Esophagus muscularis mucosa (tissue), 4 donors: Measurements from ENCODE around the gene MBTPS1. TPM values are rescaled to one million over a fixed set of nuclear protein-coding genes. Genes with fewer than 3 reads are reported as not detected.

Experiments
- DNase-seq: peaks from one replicate; pipeline ENCODE4 v3.0.0-alpha.2; 2017; ENCODE audit errors: extremely low spot score
- H3K27ac ChIP-seq, 4 donors: fragments of 200-600 bp; sonication (generic); replicated peaks in 1 of 4; 1 replicate in 3 of 4; 2 replicates in 1 of 4; pipeline ENCODE4 v1.5.1; 2016 to 2019; ENCODE audit warnings: mild to moderate bottlenecking in 1 of 4
- H3K27me3 ChIP-seq, 4 donors: fragments of 200-600 bp; sonication (generic); one replicate each; pipeline versions ENCODE4 v1.5.1 to v1.6.0; 2016 to 2019
- H3K36me3 ChIP-seq, 4 donors: fragments of 200-600 bp; sonication (generic); one replicate each; pipeline ENCODE4 v1.5.1; 2016 to 2019
- H3K4me1 ChIP-seq, 4 donors: fragments of 200-600 bp; sonication (generic); one replicate each; pipeline ENCODE4 v1.5.1; 2016 to 2019
- H3K4me3 ChIP-seq, 4 donors: fragments of 200-600 bp; sonication (generic); 1 replicate in 2 of 4; 2 replicates in 2 of 4; pipeline ENCODE4 v1.5.1; 2016 to 2019; ENCODE audit warnings: mild to moderate bottlenecking in 4 of 4, moderate library complexity in 1 of 4
- H3K9me3 ChIP-seq, 4 donors: fragments of 200-600 bp; sonication (generic); 1 replicate in 3 of 4; 2 replicates in 1 of 4; pipeline ENCODE4 v1.5.1; 2016 to 2019
- EP300 ChIP-seq: sonication (generic); formaldehyde crosslinking; IDR thresholded peaks from one replicate; pipeline ENCODE4 v1.6.1; 2017; ENCODE audit warnings: antibody characterized with exemption
- POLR2A ChIP-seq: fragments of 450-650 bp; IDR thresholded peaks from one replicate; pipeline ENCODE4 v1.6.1; 2017; ENCODE audit warnings: antibody characterized with exemption, moderate library complexity, mild to moderate bottlenecking, low read depth
- POLR2AphosphoS5 ChIP-seq, 2 donors: sonication (generic); formaldehyde crosslinking; IDR thresholded peaks; one replicate each; pipeline ENCODE4 v1.6.1; 2017; ENCODE audit warnings: antibody characterized with exemption in 2 of 2
- WGBS: methylation state at CpG from one replicate; pipeline ENCODE4 v1.1.5; 2018; 5-methylcytosine and 5-hydroxymethylcytosine counted together
- intact Hi-C: fragments of 100-400 bp; cut with DNase I; formaldehyde crosslinking; loops from one replicate; pipeline ENCODE4 v1.15.1; 2023
- total RNA-seq, 4 donors: library from RNA; depleted of rRNA; stranded (reverse); fragments of >200 nt; gene quantifications; one replicate each; pipeline versions ENCODE4 v1.1.0 to v1.2.1, GENCODE V29; 2016
- TF ChIP-seq, protein P1 (sequence below), 3 experiments: fragments of 200-600 bp in 2 of 3; fragments of 450-650 bp in 1 of 3; sonication (generic) in 2 of 3; IDR thresholded peaks; one replicate each; pipeline ENCODE4 v1.5.1; 2017 to 2019; ENCODE audit warnings: antibody characterized with exemption in 3 of 3, mild to moderate bottlenecking in 2 of 3, moderate library complexity in 1 of 3

Gene MBTPS1
- total RNA-seq, 4 donors from 2014 or later = 72.4 to 86.6 (median 82.6) TPM

DNA sequence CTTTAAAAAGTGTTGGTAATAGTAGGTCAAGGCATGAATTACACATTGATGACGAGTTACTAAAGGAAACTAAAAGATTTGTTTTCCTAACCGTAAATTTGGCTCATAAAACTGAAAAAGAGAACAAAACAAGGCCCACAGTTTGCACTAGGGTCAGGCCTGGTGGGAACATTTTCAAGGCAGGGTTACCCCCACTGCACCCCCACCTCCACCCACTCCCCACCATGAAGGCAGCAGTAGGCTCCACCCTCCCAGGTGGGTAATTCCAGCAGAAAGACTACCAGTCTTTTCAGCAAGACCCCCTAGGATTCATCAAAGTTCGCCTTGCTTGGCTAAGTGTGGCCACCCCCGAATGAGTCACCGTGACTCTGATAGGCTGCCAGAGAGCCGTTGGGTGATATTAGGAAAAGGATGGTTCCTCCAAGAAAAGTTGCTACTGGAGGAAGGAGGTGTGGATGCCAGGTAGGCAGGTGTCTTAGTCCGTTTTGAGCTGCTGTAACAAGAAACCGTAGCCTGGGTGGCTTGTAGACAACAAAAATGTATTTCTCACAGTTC lies 37.0 kb upstream of the MBTPS1 start:
- 67% methylated on average over 8 of the region's 8 CpGs for WGBS

DNA sequence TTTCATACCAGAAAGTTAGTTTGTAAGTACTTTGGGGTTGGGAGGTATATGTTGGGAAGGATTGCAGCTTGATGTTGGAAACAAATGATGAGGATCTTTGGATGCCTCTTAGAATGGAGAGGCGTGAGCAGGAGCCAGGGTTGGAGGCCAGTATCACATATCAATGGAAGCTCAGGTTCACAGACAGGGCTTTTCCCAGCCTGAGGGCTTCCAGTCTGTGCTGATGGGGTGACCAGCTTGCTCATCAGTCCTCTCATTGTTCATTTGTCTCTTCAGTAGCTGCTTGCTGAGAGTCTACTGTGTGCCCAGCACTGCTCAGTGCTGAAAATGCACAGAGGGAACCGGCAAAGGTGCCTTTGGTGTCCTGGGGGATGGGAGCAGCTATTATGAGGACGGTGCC lies 34.2 kb upstream of the MBTPS1 start:
- no peaks in the 10 kb centered on the region for H3K36me3 ChIP-seq
- H3K4me1 ChIP-seq = peaks cover 0 to under 1% (median under 1%) of the 10 kb centered on the region in 4 donors
- no peaks in the 10 kb centered on the region for H3K9me3 ChIP-seq
- no peak overlapping the region for H3K4me3 ChIP-seq
- no peak for TF ChIP-seq EP300
- TF ChIP-seq POLR2A = no peak
- TF ChIP-seq, protein P1, sequence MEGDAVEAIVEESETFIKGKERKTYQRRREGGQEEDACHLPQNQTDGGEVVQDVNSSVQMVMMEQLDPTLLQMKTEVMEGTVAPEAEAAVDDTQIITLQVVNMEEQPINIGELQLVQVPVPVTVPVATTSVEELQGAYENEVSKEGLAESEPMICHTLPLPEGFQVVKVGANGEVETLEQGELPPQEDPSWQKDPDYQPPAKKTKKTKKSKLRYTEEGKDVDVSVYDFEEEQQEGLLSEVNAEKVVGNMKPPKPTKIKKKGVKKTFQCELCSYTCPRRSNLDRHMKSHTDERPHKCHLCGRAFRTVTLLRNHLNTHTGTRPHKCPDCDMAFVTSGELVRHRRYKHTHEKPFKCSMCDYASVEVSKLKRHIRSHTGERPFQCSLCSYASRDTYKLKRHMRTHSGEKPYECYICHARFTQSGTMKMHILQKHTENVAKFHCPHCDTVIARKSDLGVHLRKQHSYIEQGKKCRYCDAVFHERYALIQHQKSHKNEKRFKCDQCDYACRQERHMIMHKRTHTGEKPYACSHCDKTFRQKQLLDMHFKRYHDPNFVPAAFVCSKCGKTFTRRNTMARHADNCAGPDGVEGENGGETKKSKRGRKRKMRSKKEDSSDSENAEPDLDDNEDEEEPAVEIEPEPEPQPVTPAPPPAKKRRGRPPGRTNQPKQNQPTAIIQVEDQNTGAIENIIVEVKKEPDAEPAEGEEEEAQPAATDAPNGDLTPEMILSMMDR (IDR thresholded peaks at IDR 0.05) = no peak
- TF ChIP-seq POLR2AphosphoS5 (IDR thresholded peaks at IDR 0.05) = no peak
- DNase-seq = no peak
- no peak overlapping the region for H3K27ac ChIP-seq
- intact Hi-C loops = no loop called here
- H3K27me3 ChIP-seq = peaks cover 0 to 9% (median 0%) of the 10 kb centered on the region in 4 donors
- WGBS = 83% methylated on average over 3 of the region's 3 CpGs

More for the DNA sequence above, 37.0 kb upstream of the MBTPS1 start:
- Histone ChIP-seq H3K27ac (no peak overlapping the region), H3K4me1 (no peaks in the 10 kb centered on the region), H3K4me3 (no peak overlapping the region), H3K27me3 (peaks cover 0 to 14% (median 0%) of the 10 kb centered on the region in 4 donors), H3K9me3 (no peaks in the 10 kb centered on the region), H3K36me3 (no peaks in the 10 kb centered on the region)
- intact Hi-C loops = no loop called here
- no peak for TF ChIP-seq POLR2AphosphoS5 (IDR thresholded peaks at IDR 0.05)
- TF ChIP-seq, protein P1 (IDR thresholded peaks at IDR 0.05) = no peak
- TF ChIP-seq EP300 = no peak
- TF ChIP-seq POLR2A = no peak
- DNase-seq = no peak

DNA sequence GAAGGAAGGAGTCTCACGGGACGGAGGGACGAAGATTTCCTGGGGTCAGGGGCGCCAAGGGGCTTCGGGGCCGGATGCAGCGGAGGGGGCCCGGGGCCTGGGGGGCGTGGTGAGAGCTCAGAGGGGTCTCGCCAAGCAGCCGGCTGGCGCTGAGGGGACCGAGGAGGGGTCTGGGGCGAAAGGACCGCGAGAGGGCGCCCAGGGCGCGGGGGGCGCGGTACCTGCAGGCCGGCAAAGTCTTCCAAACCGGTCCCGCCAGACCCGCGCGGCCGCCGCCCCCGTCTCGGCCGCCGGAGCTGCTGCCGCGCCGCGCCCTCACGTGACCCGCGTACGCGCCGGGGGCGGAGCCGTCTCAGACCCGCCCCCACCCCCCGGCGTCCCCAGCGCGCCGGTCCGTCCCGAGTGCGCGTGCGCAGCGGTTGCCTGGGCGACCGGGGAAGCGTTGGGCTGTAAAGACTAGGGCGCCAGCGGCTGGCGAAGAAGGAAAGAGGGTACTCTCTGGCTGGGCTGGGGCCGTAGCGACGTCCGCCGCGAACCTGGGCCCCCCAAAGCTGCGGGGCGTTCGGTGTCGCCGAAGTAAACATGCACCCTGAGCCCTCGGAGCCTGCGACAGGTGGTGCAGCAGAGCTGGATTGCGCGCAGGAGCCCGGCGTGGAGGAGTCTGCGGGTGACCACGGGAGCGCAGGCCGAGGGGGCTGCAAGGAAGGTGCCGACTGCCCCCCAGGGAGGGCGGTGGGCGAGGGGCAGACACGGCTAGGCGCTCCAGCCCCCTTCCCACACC lies 28.3 kb upstream of the MBTPS1 start, which contains the start of the genes DNAAF1 and HSDL1:
TSS of gene DNAAF1 (plus strand) at position 450 of the 781 bp plus-strand sequence. CDS start at position 583, 133 bp downstream.
TSS of gene HSDL1 (minus strand) at position 319 of the 781 bp plus-strand sequence. CDS start 13,856 bp downstream, outside the sequence.
- TF ChIP-seq POLR2AphosphoS5 (IDR thresholded peaks at IDR 0.05) (peak; percentile 23 to 53), EP300 (no peak)
- H3K4me1 ChIP-seq = peaks cover 0 to 21% (median 18%) of the 10 kb centered on the region in 4 donors
- H3K9me3 ChIP-seq = no peaks in the 10 kb centered on the region
- WGBS = 0% methylated on average over 5 of the region's 89 CpGs
- peak within 1 kb of the TSS; percentile 65 to 84 (median 75) for H3K27ac ChIP-seq
- peak; percentile 94 for DNase-seq
- H3K4me3 ChIP-seq = peak within 1 kb of the TSS; percentile 88 to 99 (median 96)
- H3K36me3 ChIP-seq = no peaks in the 10 kb centered on the region
- intact Hi-C loops = no loop called here
- no peaks in the 10 kb centered on the region for H3K27me3 ChIP-seq

DNA sequence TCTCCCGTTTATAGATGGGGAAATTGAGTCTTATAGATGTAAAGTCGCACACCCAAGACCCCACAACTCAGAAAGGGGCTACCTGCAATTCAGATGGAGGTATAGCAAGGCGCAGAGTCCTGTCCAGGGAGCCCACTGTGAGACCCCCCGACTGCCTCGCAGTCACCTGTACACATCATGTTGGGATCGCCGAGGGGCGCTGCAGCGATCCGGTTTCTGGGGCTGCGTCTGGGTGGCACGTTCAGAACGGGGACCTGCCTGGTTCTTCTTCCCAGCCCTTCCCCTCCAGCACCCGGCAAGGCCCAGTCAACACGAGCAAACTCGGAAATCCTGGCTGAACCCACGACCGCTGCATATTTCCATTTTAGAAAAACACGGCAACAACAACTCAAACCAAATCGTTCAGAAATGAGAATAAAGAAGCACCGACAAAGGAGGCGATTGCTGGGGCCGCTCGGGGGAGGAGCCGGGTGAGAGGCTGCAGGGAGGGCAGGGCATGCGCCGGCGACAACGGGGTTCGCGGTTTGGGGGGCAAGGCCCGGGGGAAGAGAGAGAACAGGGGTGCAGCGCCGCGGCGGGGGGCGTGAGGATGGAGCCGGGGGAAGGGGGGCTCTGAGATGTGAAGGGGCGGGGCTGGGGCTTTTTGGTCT lies 27.6 kb upstream of the MBTPS1 start:
- peak overlapping the region; percentile 65 to 84 (median 75) for H3K27ac ChIP-seq
- no peaks in the 10 kb centered on the region for H3K9me3 ChIP-seq
- peak overlapping the region; percentile 88 to 99 (median 96) for H3K4me3 ChIP-seq
- H3K36me3 ChIP-seq = no peaks in the 10 kb centered on the region
- TF ChIP-seq EP300 = no peak
- TF ChIP-seq, protein P1 (IDR thresholded peaks at IDR 0.05) = peak in 1 of 3 experiments; percentile 7
- H3K27me3 ChIP-seq = no peaks in the 10 kb centered on the region
- H3K4me1 ChIP-seq = peaks cover 3 to 21% (median 18%) of the 10 kb centered on the region in 4 donors
- no peak for DNase-seq
- 3% methylated on average over 30 of the region's 39 CpGs for WGBS
- intact Hi-C loops = no loop called here

DNA sequence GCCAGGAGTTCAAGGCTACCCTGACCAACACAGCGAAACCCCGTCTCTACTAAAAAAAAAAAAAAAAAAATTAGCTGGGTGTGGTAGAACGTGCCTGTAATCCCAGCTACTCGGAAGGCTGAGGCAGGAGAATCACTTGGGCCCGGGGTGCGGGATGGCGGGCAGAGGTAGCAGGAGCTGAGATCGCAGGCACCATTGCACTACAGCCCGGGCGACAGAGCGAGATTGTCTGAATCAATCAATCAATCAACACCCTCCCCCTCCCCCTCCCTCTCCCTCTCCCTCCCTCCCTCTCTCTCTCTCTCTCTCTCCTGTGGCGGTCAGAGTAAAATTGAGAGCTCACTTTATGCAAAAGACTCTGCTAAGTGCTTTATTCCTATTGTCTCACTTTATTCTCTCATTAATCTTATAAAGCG lies 27.1 kb upstream of the MBTPS1 start:
- Histone ChIP-seq H3K4me3 (peak overlapping the region; percentile 88 to 99 (median 96)), H3K36me3 (no peaks in the 10 kb centered on the region), H3K4me1 (peaks cover 3 to 21% (median 18%) of the 10 kb centered on the region in 4 donors), H3K27ac (no peak overlapping the region), H3K9me3 (no peaks in the 10 kb centered on the region), H3K27me3 (no peaks in the 10 kb centered on the region)
- intact Hi-C loops = no loop called here
- WGBS = 32% methylated on average over 13 of the region's 13 CpGs
- DNase-seq = no peak
- TF ChIP-seq, protein P1 (IDR thresholded peaks at IDR 0.05) = no peak
